IPS-20b (cell line): ENCODE results near the gene LRRC28.
A peak's percentile ranks its signal among the peaks of the same experiment; 100 is the strongest.

Experiments
- H3K27ac ChIP-seq: one replicate; pipeline ENCODE4 v1.5.1; 2013; ENCODE audit warnings: low read length
- H3K27me3 ChIP-seq: 2 replicates; pipeline ENCODE4 v1.6.1; 2013; ENCODE audit warnings: mild to moderate bottlenecking, low read length, inconsistent platforms; ENCODE audit not compliant: insufficient read depth
- H3K36me3 ChIP-seq: 2 replicates; pipeline ENCODE4 v1.6.1; 2013; ENCODE audit warnings: low read depth, mild to moderate bottlenecking, inconsistent platforms, low read length, moderate library complexity; ENCODE audit not compliant: insufficient read depth
- H3K4me1 ChIP-seq: 2 replicates; pipeline ENCODE4 v1.6.1; 2013; ENCODE audit warnings: mild to moderate bottlenecking, control low read depth, inconsistent platforms, low read length, moderate library complexity; ENCODE audit not compliant: insufficient read depth
- H3K4me3 ChIP-seq: 2 replicates; pipeline ENCODE4 v1.5.1; 2013; ENCODE audit warnings: mild to moderate bottlenecking, low read length, inconsistent platforms
- H3K9ac ChIP-seq: 2 replicates; pipeline ENCODE4 v1.6.1; 2013; ENCODE audit warnings: low read depth, mild to moderate bottlenecking, inconsistent platforms, low read length, moderate library complexity
- H3K9me3 ChIP-seq: 2 replicates; pipeline ENCODE4 v1.6.1; 2013; ENCODE audit warnings: mild to moderate bottlenecking, low read depth, low read length, inconsistent platforms; ENCODE audit not compliant: insufficient read depth

LRRC28 gene

GRCh38 chr15:99279827-99280226 lies 28.5 kb downstream of the LRRC28 start:
- Histone ChIP-seq H3K27ac (no peak overlapping the region), H3K9ac (no peak overlapping the region), H3K4me3 (no peak overlapping the region), H3K27me3 (no peaks in the 10 kb centered on the region), H3K36me3 (no peaks in the 10 kb centered on the region), H3K4me1 (no peaks in the 10 kb centered on the region), H3K9me3 (no peaks in the 10 kb centered on the region)

DNA sequence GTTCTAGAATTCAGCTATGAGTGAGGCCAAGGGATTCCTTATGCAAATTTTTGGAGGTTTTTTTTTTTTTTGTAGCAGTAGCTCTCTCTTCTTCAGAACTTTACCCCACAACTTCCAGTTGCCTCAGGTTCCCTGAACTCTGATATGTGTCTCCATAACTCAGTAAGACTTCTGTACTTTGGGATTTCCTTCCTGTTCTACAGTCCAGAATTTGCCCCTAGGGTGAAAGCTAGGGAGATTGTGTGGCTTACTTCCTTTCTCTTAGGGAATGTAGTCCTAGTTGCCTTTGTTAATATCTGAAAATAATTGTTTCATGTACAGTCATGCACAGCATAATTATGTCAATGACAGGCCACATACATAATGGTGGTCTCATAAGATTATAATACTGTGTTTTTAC lies 30.8 kb downstream of the LRRC28 start:
- H3K4me3 ChIP-seq = no peak overlapping the region

GRCh38 chr15:99282586-99282985 lies 31.3 kb downstream of the LRRC28 start:
- Histone ChIP-seq H3K9ac (no peak overlapping the region), H3K36me3 (no peaks in the 10 kb centered on the region)

More for the DNA sequence above, 30.8 kb downstream of the LRRC28 start:
- Histone ChIP-seq H3K9ac (no peak overlapping the region), H3K27ac (no peak overlapping the region), H3K4me1 (no peaks in the 10 kb centered on the region), H3K9me3 (no peaks in the 10 kb centered on the region), H3K36me3 (no peaks in the 10 kb centered on the region), H3K27me3 (no peaks in the 10 kb centered on the region)

DNA sequence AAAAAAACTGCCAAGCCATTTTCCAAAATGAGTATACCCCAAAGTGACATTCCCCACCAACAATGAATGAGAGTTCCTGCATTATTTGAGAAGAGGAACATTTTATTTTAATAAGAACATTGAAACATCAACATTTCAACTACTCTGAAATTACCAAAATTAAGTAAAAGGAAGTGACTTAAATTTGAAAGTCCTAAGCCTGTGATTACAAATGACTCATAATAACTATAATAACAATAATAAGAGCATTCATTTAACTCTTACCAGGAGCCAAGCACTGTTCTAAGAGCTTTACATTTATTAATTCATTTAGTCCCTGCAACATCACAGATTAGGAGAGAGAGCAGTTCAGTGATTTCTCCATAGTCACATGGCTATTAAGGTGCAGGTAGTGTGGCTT lies 32.4 kb downstream of the LRRC28 start:
- no peaks in the 10 kb centered on the region for H3K36me3 ChIP-seq
- H3K9me3 ChIP-seq = no peaks in the 10 kb centered on the region
- H3K4me1 ChIP-seq = no peaks in the 10 kb centered on the region
- H3K4me3 ChIP-seq = no peak overlapping the region
- no peak overlapping the region for H3K9ac ChIP-seq
- H3K27ac ChIP-seq = no peak overlapping the region
- no peaks in the 10 kb centered on the region for H3K27me3 ChIP-seq

More at GRCh38 chr15:99282586-99282985, 31.3 kb downstream of the LRRC28 start:
- Histone ChIP-seq H3K9me3 (no peaks in the 10 kb centered on the region), H3K4me1 (no peaks in the 10 kb centered on the region), H3K4me3 (no peak overlapping the region), H3K27me3 (no peaks in the 10 kb centered on the region), H3K27ac (no peak overlapping the region)

DNA sequence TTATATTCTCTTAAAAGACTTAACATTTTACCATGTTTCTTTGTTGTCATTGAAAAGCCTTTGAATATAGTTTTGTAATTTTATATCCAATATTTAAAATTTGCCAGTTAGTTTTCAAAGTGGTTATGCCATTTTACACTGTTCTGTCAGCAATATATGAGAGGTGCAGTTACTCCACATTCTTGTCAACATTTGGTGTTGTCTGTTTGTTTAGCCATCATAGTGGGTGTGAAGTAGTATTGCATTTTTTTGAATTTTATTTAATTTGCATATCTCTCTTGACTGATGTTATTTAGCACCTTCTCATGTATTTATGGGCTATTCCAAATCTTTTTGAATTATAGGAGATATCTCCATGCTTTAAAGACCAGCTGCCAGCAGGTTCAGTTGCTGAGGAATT lies 40.4 kb downstream of the LRRC28 start:
- Histone ChIP-seq H3K9ac (no peak overlapping the region), H3K9me3 (peaks cover 6% of the 10 kb centered on the region), H3K4me1 (peaks cover 10% of the 10 kb centered on the region), H3K27me3 (no peaks in the 10 kb centered on the region), H3K36me3 (no peaks in the 10 kb centered on the region; the same call in 1 of the 2 replicates), H3K4me3 (no peak overlapping the region), H3K27ac (no peak overlapping the region)

DNA sequence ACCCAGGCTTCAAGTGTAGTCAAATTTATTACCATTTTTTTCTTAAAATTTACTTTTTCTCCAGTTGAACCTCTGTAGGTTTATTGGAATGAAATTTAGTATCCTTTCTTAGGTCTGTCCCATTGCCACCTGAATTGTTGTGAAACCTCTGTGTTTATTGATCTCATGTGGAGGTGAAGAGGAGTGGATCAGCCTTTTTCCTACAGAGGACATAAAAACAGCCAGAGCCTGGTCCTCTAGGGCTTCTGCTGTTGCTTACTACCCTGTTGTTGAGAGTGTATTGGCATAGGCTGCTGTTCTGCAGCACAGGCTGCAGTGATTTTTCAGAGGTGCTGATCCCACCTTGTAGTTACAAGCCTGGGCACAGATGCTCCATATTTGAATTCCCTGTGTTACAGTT lies 44.6 kb downstream of the LRRC28 start:
- Histone ChIP-seq H3K4me3 (no peak overlapping the region), H3K9me3 (peaks cover 6% of the 10 kb centered on the region), H3K36me3 (no peaks in the 10 kb centered on the region; the same call in 1 of the 2 replicates), H3K27me3 (no peaks in the 10 kb centered on the region), H3K27ac (no peak overlapping the region), H3K4me1 (peaks cover 10% of the 10 kb centered on the region), H3K9ac (no peak overlapping the region)

DNA sequence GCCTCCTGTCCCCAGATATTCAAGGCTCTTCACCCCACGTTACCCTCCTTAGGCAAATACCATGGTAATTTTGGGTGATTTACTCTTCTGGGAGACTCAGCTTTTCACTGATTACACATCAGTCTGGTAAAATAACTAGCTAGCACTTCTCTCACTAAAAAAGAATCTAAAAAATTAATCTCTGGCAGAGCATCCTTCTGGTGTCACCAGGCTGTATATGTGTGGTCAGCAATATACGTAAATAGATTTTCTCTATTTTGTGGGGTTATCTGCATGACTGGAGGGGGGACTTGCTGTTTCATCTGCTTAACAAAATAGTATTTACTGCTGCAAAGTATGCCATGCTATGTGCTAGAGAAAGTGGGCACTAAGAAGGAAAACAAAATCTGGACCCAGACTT lies 45.1 kb downstream of the LRRC28 start:
- H3K36me3 ChIP-seq = no peaks in the 10 kb centered on the region; the same call in 1 of the 2 replicates
- no peak overlapping the region for H3K27ac ChIP-seq
- no peaks in the 10 kb centered on the region for H3K27me3 ChIP-seq
- peaks cover 6% of the 10 kb centered on the region for H3K9me3 ChIP-seq
- no peak overlapping the region for H3K4me3 ChIP-seq
- H3K4me1 ChIP-seq = peaks cover 10% of the 10 kb centered on the region
- H3K9ac ChIP-seq = no peak overlapping the region

- Histone ChIP-seq H3K9ac (no peak overlapping the region), H3K9me3 (no peaks in the 10 kb centered on the region), H3K36me3 (no peaks in the 10 kb centered on the region), H3K4me3 (no peak overlapping the region), H3K27me3 (no peaks in the 10 kb centered on the region), H3K27ac (no peak overlapping the region), H3K4me1 (peaks cover 25% of the 10 kb centered on the region)
Measured at GRCh38 chr15:99303907-99304306, 52.6 kb downstream of the LRRC28 start.

- Histone ChIP-seq H3K4me1 (peaks cover 25% of the 10 kb centered on the region), H3K9me3 (no peaks in the 10 kb centered on the region), H3K9ac (peak overlapping the region; percentile 43; the same call in 1 of the 2 replicates), H3K27ac (no peak overlapping the region), H3K27me3 (no peaks in the 10 kb centered on the region), H3K4me3 (peak overlapping the region; percentile 31; the same call in 1 of the 2 replicates), H3K36me3 (no peaks in the 10 kb centered on the region)
Measured at GRCh38 chr15:99305761-99306505, 54.7 kb downstream of the LRRC28 start.

- Histone ChIP-seq H3K27ac (peak overlapping the region; percentile 75), H3K9ac (peak overlapping the region; percentile 43; the same call in 1 of the 2 replicates), H3K27me3 (no peaks in the 10 kb centered on the region), H3K9me3 (no peaks in the 10 kb centered on the region), H3K4me1 (peaks cover 25% of the 10 kb centered on the region), H3K4me3 (peak overlapping the region; percentile 31), H3K36me3 (no peaks in the 10 kb centered on the region)
Measured at GRCh38 chr15:99306694-99307338, 55.5 kb downstream of the LRRC28 start.

DNA sequence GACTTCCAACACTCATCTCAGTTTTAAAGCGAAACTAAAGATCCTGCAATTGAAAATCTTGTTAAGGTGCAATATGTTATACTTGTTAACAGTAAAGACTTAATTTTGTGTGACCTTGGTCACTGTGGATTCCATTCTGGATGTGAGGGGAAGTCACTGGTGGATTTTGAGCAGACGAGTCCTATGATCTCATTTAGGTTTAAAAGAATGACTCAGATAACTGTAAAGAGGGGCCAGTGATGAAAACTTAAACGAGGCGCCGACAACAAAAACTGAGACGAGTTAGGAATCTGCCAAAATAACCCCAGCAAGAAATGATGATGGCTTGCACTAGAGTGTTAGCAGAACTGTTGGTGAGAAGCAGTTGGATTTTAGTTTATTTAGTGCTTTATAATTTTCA lies 56.5 kb downstream of the LRRC28 start:
- Histone ChIP-seq H3K9ac (no peak overlapping the region), H3K27ac (no peak overlapping the region), H3K4me3 (no peak overlapping the region), H3K9me3 (peaks cover 6% of the 10 kb centered on the region; the same call in 1 of the 2 replicates), H3K4me1 (peaks cover 25% of the 10 kb centered on the region), H3K27me3 (no peaks in the 10 kb centered on the region), H3K36me3 (no peaks in the 10 kb centered on the region)

DNA sequence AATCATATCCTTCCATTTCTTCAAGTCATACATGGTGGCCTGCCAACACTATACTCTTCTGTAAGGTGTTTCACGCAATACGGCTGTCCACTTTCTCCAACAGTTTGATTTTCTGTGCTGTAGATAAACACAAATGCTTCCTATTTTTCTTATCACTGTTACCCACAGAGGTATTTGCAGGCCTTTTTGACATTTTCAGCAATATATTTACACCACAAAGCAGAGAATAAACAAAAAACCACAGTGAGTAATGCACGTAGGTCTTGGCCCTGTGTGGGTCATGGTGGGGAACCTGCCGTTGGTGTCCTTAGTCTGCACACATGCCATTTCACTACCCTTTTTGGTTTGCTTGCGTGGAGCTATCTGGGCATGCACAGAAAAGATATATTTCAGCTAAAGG lies 59.5 kb downstream of the LRRC28 start:
- no peaks in the 10 kb centered on the region for H3K36me3 ChIP-seq
- H3K4me3 ChIP-seq = no peak overlapping the region
- H3K4me1 ChIP-seq = peaks cover 23% of the 10 kb centered on the region
- H3K27me3 ChIP-seq = no peaks in the 10 kb centered on the region
- H3K27ac ChIP-seq = no peak overlapping the region
- peaks cover 16% of the 10 kb centered on the region; the same call in 1 of the 2 replicates for H3K9me3 ChIP-seq
- no peak overlapping the region for H3K9ac ChIP-seq
